Measurements from ENCODE around the gene EXPH5. TPM values are rescaled to one million over a fixed set of nuclear protein-coding genes. Genes with fewer than 3 reads are reported as not detected.
A peak's percentile ranks its signal among the peaks of the same experiment; 100 is the strongest.

EXPH5 gene
- total and polyA plus RNA-seq, 9 of the 15 experiments (the other 6 are each of a cell fraction or from before 2014, with no cell fraction given): 1.3 to 8.5 (median 4.8) TPM

DNA sequence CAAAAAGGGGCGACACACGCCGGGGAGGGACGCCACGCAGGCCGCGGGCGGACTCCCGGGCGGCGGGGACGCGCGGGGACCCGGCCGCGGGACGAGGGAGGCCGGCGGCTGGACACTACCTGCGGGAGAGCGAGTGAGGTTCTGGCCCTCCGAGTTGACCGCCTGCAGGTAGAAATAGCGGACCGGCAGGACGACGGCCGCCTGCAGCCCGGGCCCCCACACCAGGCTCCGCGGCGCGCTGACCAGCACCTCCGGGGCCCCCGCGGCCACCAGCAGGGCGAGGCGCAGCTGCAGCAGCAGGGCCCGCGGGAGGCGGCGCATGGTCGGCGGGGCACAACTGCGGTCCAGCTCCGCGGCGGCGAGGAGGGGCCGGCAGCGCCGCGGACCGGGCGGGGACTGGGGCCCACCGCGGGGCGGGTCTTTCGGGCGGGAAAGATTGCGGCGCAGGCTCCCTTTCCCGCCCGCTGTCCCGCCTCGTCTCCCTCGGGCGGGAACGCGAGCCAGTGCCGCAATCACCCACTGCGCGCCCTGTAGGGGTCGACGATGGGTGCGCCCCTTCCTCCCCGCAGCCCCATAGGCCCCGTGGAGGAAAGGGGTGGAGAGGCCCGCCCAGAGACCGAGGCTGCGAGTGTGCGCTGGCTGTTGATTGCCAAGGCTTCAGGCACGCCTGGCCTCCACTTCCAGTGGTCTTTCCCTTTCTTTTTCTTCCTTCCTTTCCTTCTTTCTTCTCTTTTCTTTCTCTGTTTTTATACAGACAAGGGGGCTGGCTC lies 95.3 kb downstream of the EXPH5 start, which contains the start of gene POGLUT3 (continued):
- peak in 1 of 3 experiments; percentile 60 for TF ChIP-seq YY1 (IDR thresholded peaks at IDR 0.05; ENCODE audit: borderline replicate concordance in 1 of 3, control insufficient read depth in 1 of 3, extremely low read depth in 1 of 3, insufficient read depth in 3 of 3, insufficient read length in 1 of 3, insufficient replicate concordance in 2 of 3, low read depth in 1 of 3, low read length in 2 of 3)
- no peak for TF ChIP-seq HSF4 (CRISPR knock-in tag; IDR thresholded peaks at IDR 0.05; ENCODE audit: borderline replicate concordance)
- TF ChIP-seq, protein P1, sequence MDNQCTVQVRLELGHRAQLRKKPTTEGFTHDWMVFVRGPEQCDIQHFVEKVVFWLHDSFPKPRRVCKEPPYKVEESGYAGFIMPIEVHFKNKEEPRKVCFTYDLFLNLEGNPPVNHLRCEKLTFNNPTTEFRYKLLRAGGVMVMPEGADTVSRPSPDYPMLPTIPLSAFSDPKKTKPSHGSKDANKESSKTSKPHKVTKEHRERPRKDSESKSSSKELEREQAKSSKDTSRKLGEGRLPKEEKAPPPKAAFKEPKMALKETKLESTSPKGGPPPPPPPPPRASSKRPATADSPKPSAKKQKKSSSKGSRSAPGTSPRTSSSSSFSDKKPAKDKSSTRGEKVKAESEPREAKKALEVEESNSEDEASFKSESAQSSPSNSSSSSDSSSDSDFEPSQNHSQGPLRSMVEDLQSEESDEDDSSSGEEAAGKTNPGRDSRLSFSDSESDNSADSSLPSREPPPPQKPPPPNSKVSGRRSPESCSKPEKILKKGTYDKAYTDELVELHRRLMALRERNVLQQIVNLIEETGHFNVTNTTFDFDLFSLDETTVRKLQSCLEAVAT (IDR thresholded peaks at IDR 0.05): peak in 1 of 2 experiments; percentile 56; a peak in 1 of 4 replicates
- no peak for TF ChIP-seq HMG20B (CRISPR knock-in tag; IDR thresholded peaks at IDR 0.05)
- TF ChIP-seq ZNF707 (CRISPR knock-in tag; conservative IDR thresholded peaks at IDR 0.05): no peak
- no peak for TF ChIP-seq HDAC8 (tag; IDR thresholded peaks at IDR 0.05)
- no peak; the same call in 1 of the 2 replicates for TF ChIP-seq ZKSCAN8 (CRISPR knock-in tag; IDR thresholded peaks at IDR 0.05)
- TF ChIP-seq FOXO4 (CRISPR knock-in tag; IDR thresholded peaks at IDR 0.05): no peak
- no peak; the same call in 1 of the 2 replicates for TF ChIP-seq KLF1 (tag; IDR thresholded peaks at IDR 0.05)
- TF ChIP-seq SUPT5H (IDR thresholded peaks at IDR 0.05): peak; percentile 44
- no peak for TF ChIP-seq ZNF146 (CRISPR knock-in tag; IDR thresholded peaks at IDR 0.05; ENCODE audit: unreplicated experiment)
- no peak for TF ChIP-seq PBX2 (CRISPR knock-in tag; IDR thresholded peaks at IDR 0.05; ENCODE audit: low read depth)
- TF ChIP-seq PBX2 (tag; conservative IDR thresholded peaks at IDR 0.05; ENCODE audit: low read depth): no peak
- TF ChIP-seq SLC30A9 (CRISPR knock-in tag; IDR thresholded peaks at IDR 0.05): no peak
- TF ChIP-seq MCM2 (IDR thresholded peaks at IDR 0.05; ENCODE audit: low read depth): no peak
- TF ChIP-seq ZBTB12 (CRISPR knock-in tag; IDR thresholded peaks at IDR 0.05): no peak
- no peak for TF ChIP-seq ZNF274 (IDR thresholded peaks at IDR 0.05; ENCODE audit: borderline replicate concordance, low read depth, low read length)
- TF ChIP-seq FOXK2 (conservative IDR thresholded peaks at IDR 0.05 in 1 of 2, IDR thresholded peaks at IDR 0.05 in 1 of 2; ENCODE audit: low read depth in 2 of 2): no peak
- peak in 1 of 2 experiments; percentile 93; a peak in 1 of 4 replicates for TF ChIP-seq TEAD1 (CRISPR knock-in tag; IDR thresholded peaks at IDR 0.05)
- no peak for TF ChIP-seq ZBTB8A (IDR thresholded peaks at IDR 0.05; ENCODE audit: partially characterized antibody)
- TF ChIP-seq DIDO1 (tag; IDR thresholded peaks at IDR 0.05; ENCODE audit: low read depth): no peak
